Activated CD4-positive, alpha-beta T cell treated with anti-CD3 and anti-CD28 coated beads, Interleukin-2, amount 10 ng/mL, durations not matched to agents 7 days and 5 days (primary cell): ENCODE measurements around the gene LTB. TPM values are rescaled to one million over a fixed set of nuclear protein-coding genes. Genes with fewer than 3 reads are reported as not detected.

Experiments
- CTCF ChIA-PET: fragments of 350-600 bp; sonication (Branson Sonifier 250); formaldehyde crosslinking; loops from one replicate; lab custom pipeline; 2021; ENCODE audit warnings: antibody characterized with exemption; lab: Charles Lee
- POLR2A ChIA-PET: fragments of 350-600 bp; sonication (Branson Sonifier 250); formaldehyde crosslinking; loops from one replicate; lab custom pipeline; 2021; ENCODE audit warnings: antibody characterized with exemption; lab: Charles Lee
- DNase-seq: peaks from one replicate; pipeline ENCODE4 v3.0.0-alpha.2; 2020
- H3K27ac Mint-ChIP-seq: one replicate; pipeline ENCODE4 v1.8.0; 2021; ENCODE audit warnings: mild to moderate bottlenecking, moderate library complexity, mixed read lengths
- H3K27me3 Mint-ChIP-seq: one replicate; pipeline ENCODE4 v1.8.0; 2021; ENCODE audit warnings: mixed read lengths
- H3K36me3 Mint-ChIP-seq: one replicate; pipeline ENCODE4 v1.8.0; 2021; ENCODE audit warnings: low read depth, mixed read lengths
- H3K4me1 Mint-ChIP-seq: one replicate; pipeline ENCODE4 v1.8.0; 2021; ENCODE audit warnings: mixed read lengths
- H3K4me3 Mint-ChIP-seq: one replicate; pipeline ENCODE4 v1.8.0; 2021; ENCODE audit warnings: mild to moderate bottlenecking, moderate library complexity, mixed read lengths
- H3K9me3 Mint-ChIP-seq: one replicate; pipeline ENCODE4 v1.8.0; 2021; ENCODE audit warnings: mixed read lengths
- total RNA-seq, 2 experiments: library from RNA; stranded (reverse); gene quantifications; one replicate each; pipeline ENCODE4 v1.2.3, GENCODE V29; 2021

LTB gene
- 100 to 1,000 TPM; 585 to 747 TPM for total RNA-seq

DNA sequence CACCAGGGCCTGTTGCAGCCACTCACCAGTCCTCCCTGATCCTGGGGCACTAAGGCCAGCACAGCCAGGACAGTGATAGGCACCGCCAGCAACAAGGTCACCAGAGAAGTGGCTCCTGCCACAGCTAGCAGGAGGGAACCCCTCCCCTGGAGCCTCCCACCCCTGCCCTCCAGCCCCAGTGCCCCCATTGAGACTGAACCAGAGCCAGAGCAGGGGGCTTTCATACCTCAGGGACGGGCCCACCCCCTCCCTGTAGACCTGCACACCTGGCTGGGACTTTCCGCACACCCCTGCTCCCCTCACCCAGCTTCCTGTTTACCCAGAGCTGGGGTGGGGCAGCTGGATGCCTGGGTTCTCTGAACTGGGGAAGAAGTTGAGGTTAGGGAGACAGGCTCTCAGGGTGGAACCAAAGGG lies at the start of gene LTB:
Gene LTB (minus strand): TSS at position 195 of the 414 bp plus-strand sequence. CDS start 7 bp downstream, at position 188.
- peaks cover 58% of the 10 kb centered on the region for H3K36me3 Mint-ChIP-seq

GRCh38 chr6:31631681-31632278 lies 49.6 kb upstream of the LTB start:
- H3K4me1 Mint-ChIP-seq = peaks cover 7% of the 10 kb centered on the region
- peaks cover 71% of the 10 kb centered on the region for H3K36me3 Mint-ChIP-seq
- DNase-seq = no peak
- H3K4me3 Mint-ChIP-seq = no peak overlapping the region
- no peak overlapping the region for H3K27ac Mint-ChIP-seq
- H3K27me3 Mint-ChIP-seq = no peaks in the 10 kb centered on the region
- ChIA-PET POLR2A (no interaction called here), CTCF (no interaction called here)
- no peaks in the 10 kb centered on the region for H3K9me3 Mint-ChIP-seq

More for the DNA sequence above, at the start of gene LTB:
- peak; percentile 78 for DNase-seq
- Mint-ChIP-seq H3K4me3 (peak within 1 kb of the TSS; percentile 94), H3K27ac (peak within 1 kb of the TSS; percentile 94), H3K27me3 (no peaks in the 10 kb centered on the region), H3K4me1 (peaks cover 73% of the 10 kb centered on the region), H3K9me3 (no peaks in the 10 kb centered on the region)
- ChIA-PET CTCF (interaction anchor here (0.7 to 30.8 kb wide), 12 partner anchors 0 to 82 kb away, joined by 3 to 576 read pairs (median 18); partner anchors contain the start of genes APOM, ATP6V1G2, DDX39B and GPANK1), POLR2A (interaction anchor here (0.6 to 1.5 kb wide), 5 partner anchors 10 to 1390 kb away, joined by 3 to 8 read pairs (median 4); partner anchors contain the start of gene NCR3)

GRCh38 chr6:31631209-31631608 lies 49.0 kb upstream of the LTB start:
- Mint-ChIP-seq H3K36me3 (peaks cover 73% of the 10 kb centered on the region), H3K27me3 (no peaks in the 10 kb centered on the region), H3K9me3 (no peaks in the 10 kb centered on the region), H3K4me3 (no peak overlapping the region), H3K4me1 (peaks cover 8% of the 10 kb centered on the region), H3K27ac (no peak overlapping the region)
- CTCF ChIA-PET = interaction anchor here (0.6 kb wide), 1 partner anchor 1324 kb away, joined by 3 read pairs; no protein-coding TSS in a partner anchor
- DNase-seq = no peak
- POLR2A ChIA-PET = no interaction called here

GRCh38 chr6:31630177-31630934 lies 48.1 kb upstream of the LTB start:
- H3K4me1 Mint-ChIP-seq = peaks cover 7% of the 10 kb centered on the region
- no peak overlapping the region for H3K27ac Mint-ChIP-seq
- POLR2A ChIA-PET = interaction anchor here (0.8 kb wide), 1 partner anchor 10 kb away, joined by 3 read pairs; no protein-coding TSS in a partner anchor

DNA sequence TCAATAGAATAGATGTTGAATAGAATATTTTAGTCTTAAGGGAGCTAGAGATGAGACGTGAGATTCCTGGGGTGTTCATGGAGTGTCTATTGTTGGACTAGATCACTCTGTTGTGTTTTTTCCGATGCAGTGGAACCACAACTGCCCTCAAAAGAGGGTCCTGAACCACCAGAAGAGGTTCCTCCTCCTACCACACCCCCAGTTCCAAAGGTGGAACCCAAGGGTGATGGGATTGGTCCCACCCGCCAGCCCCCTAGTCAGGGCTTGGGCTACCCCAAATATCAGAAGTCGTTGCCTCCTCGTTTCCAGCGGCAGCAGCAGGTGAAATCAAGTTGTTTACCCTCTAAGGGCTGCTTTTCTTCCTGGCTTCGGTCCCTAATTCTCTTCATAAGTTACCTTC lies 46.8 kb upstream of the LTB start:
- Mint-ChIP-seq H3K27me3 (no peaks in the 10 kb centered on the region), H3K9me3 (no peaks in the 10 kb centered on the region), H3K36me3 (peaks cover 76% of the 10 kb centered on the region), H3K4me3 (no peak overlapping the region), H3K4me1 (peaks cover 7% of the 10 kb centered on the region), H3K27ac (no peak overlapping the region)
- ChIA-PET CTCF (interaction anchor here (0.6 kb wide), 1 partner anchor 58 kb away, joined by 3 read pairs; no protein-coding TSS in a partner anchor), POLR2A (no interaction called here)
- DNase-seq = no peak

More at GRCh38 chr6:31630177-31630934, 48.1 kb upstream of the LTB start:
- DNase-seq = no peak
- Mint-ChIP-seq H3K9me3 (no peaks in the 10 kb centered on the region), H3K4me3 (no peak overlapping the region), H3K27me3 (no peaks in the 10 kb centered on the region), H3K36me3 (peaks cover 75% of the 10 kb centered on the region)
- CTCF ChIA-PET = interaction anchor here (0.6 to 1.3 kb wide), 4 partner anchors 8 to 1325 kb away, joined by 3 to 4 read pairs (median 3); no protein-coding TSS in a partner anchor

- POLR2A ChIA-PET = no interaction called here
Observed at GRCh38 chr6:31627690-31628287, 45.6 kb upstream of the LTB start.

DNA sequence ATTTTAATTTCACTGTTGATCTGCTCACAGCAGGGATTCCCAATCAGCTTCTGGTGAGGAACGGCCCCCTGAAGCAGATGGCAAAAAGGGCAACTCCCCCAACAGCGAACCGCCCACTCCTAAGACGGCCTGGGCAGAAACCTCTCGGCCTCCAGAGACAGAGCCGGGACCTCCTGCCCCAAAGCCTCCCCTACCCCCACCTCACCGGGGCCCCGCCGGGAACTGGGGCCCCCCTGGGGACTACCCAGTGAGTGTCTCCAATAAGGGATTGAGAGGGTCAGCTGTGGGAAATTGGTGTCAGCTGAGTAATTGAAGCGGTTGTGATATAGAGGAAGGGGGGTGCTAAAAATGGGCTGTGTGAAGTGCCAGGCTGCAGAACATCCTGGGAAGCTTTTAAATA lies 44.7 kb upstream of the LTB start:
- no peak for DNase-seq
- H3K36me3 Mint-ChIP-seq = peaks cover 81% of the 10 kb centered on the region
- no peak overlapping the region for H3K4me3 Mint-ChIP-seq
- H3K27ac Mint-ChIP-seq = no peak overlapping the region
- peaks cover 21% of the 10 kb centered on the region for H3K4me1 Mint-ChIP-seq
- ChIA-PET CTCF (interaction anchor here (1.1 to 1.4 kb wide), 3 partner anchors 10 to 29 kb away, joined by 3 to 6 read pairs (median 3); no protein-coding TSS in a partner anchor), POLR2A (no interaction called here)
- H3K27me3 Mint-ChIP-seq = no peaks in the 10 kb centered on the region
- no peaks in the 10 kb centered on the region for H3K9me3 Mint-ChIP-seq

More at GRCh38 chr6:31627690-31628287, 45.6 kb upstream of the LTB start:
- Mint-ChIP-seq H3K36me3 (peaks cover 76% of the 10 kb centered on the region), H3K27me3 (no peaks in the 10 kb centered on the region), H3K4me3 (no peak overlapping the region), H3K27ac (no peak overlapping the region), H3K9me3 (no peaks in the 10 kb centered on the region), H3K4me1 (peaks cover 13% of the 10 kb centered on the region)
- CTCF ChIA-PET = interaction anchor here (1.4 kb wide), 1 partner anchor 17 kb away, joined by 3 read pairs; no protein-coding TSS in a partner anchor
- no peak for DNase-seq

DNA sequence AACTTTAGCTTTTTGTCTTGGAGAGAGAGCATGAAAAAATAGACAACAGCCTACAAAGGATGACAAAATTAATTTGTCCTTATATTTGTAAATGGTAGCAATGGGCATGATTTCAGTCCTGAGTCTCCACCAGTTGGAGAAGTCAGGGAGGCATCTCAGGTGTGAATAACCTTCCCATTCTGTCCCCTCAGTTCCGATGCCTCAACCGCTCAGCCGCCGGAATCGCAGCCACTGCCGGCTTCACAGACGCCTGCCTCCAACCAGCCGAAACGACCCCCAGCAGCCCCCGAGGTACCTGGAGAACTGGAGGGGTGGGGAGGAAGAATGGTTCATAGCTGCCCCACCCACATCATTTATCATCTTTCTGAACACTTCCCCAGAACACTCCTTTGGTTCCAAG lies 41.8 kb upstream of the LTB start:
- peaks cover 68% of the 10 kb centered on the region for H3K36me3 Mint-ChIP-seq
- H3K27me3 Mint-ChIP-seq = no peaks in the 10 kb centered on the region
- no peaks in the 10 kb centered on the region for H3K9me3 Mint-ChIP-seq
- no peak overlapping the region for H3K27ac Mint-ChIP-seq
- POLR2A ChIA-PET = no interaction called here
- H3K4me3 Mint-ChIP-seq = no peak overlapping the region
- no peak for DNase-seq
- CTCF ChIA-PET = interaction anchor here (4.3 kb wide), 1 partner anchor 28 kb away, joined by 16 read pairs; the partner anchor contains the start of gene BAG6
- peaks cover 32% of the 10 kb centered on the region for H3K4me1 Mint-ChIP-seq

DNA sequence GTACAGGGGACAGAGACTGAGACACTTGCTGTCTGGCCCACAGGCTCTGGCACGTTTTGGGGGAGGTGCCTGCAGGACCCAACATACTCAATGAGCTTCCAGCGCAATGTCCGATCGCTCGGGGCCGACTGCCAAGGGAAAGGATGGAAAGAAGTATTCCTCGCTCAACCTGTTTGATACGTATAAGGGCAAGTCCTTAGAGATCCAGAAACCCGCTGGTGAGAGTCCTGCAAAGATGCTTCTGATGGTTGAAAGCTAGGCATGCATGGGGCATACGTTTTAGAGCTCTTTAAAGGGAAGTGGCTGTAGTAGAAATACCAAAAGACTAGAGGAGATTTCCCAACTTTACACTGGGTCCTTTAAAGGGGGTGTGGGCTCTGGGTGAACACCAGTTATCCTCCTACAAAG lies 40.5 kb upstream of the LTB start:
- peaks cover 59% of the 10 kb centered on the region for H3K36me3 Mint-ChIP-seq
- H3K27me3 Mint-ChIP-seq = no peaks in the 10 kb centered on the region
- H3K27ac Mint-ChIP-seq = peak overlapping the region; percentile 92
- H3K9me3 Mint-ChIP-seq = no peaks in the 10 kb centered on the region
- DNase-seq = no peak
- POLR2A ChIA-PET = interaction anchor here (0.7 to 1.0 kb wide), 2 partner anchors 30 to 115 kb away, joined by 3 to 10 read pairs; no protein-coding TSS in a partner anchor
- CTCF ChIA-PET = interaction anchor here (0.6 to 4.3 kb wide), 8 partner anchors 13 to 222 kb away, joined by 3 to 16 read pairs (median 4); partner anchors contain the start of genes ATP6V1G2 and BAG6
- H3K4me3 Mint-ChIP-seq = peak overlapping the region; percentile 86
- H3K4me1 Mint-ChIP-seq = peaks cover 37% of the 10 kb centered on the region

DNA sequence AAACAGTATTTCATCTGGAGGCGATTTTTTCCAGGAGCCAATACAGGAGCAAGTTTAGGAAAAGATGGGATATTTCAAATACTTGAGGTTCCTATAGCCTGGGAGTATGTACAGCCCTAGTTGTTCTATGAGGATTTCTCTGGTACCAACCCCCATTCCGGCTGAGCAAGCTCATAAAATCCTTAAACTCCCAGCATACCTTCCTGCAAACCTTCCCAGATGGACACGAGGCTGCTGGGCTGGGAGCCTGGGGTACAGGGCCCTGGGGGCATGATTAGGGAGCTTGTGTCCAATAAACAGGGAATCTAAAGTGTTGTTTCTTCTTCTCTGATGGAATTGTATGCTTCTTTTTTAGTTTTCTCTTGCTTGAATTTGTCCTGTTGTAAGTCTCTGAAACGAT lies 39.8 kb upstream of the LTB start:
- H3K4me1 Mint-ChIP-seq = peaks cover 32% of the 10 kb centered on the region
- H3K27me3 Mint-ChIP-seq = no peaks in the 10 kb centered on the region
- peaks cover 53% of the 10 kb centered on the region for H3K36me3 Mint-ChIP-seq
- no peak for DNase-seq
- POLR2A ChIA-PET = interaction anchor here (0.6 to 1.0 kb wide), 2 partner anchors 30 to 116 kb away, joined by 3 read pairs; no protein-coding TSS in a partner anchor
- no peaks in the 10 kb centered on the region for H3K9me3 Mint-ChIP-seq
- CTCF ChIA-PET = interaction anchor here (0.6 to 4.3 kb wide), 7 partner anchors 14 to 83 kb away, joined by 3 to 16 read pairs (median 5); partner anchors contain the start of gene BAG6
- H3K27ac Mint-ChIP-seq = peak overlapping the region; percentile 92
- peak overlapping the region; percentile 86 for H3K4me3 Mint-ChIP-seq

- H3K27ac Mint-ChIP-seq = peak overlapping the region; percentile 92
- DNase-seq = no peak
- peaks cover 36% of the 10 kb centered on the region for H3K4me1 Mint-ChIP-seq
- peaks cover 52% of the 10 kb centered on the region for H3K36me3 Mint-ChIP-seq
- no peaks in the 10 kb centered on the region for H3K27me3 Mint-ChIP-seq
- no peaks in the 10 kb centered on the region for H3K9me3 Mint-ChIP-seq
- ChIA-PET CTCF (interaction anchor here (1.0 to 4.3 kb wide), 6 partner anchors 14 to 82 kb away, joined by 3 to 16 read pairs (median 6); partner anchors contain the start of gene BAG6), POLR2A (interaction anchor here (0.6 to 1.0 kb wide), 2 partner anchors 30 to 116 kb away, joined by 3 read pairs; no protein-coding TSS in a partner anchor)
- H3K4me3 Mint-ChIP-seq = peak overlapping the region; percentile 86
Observed at GRCh38 chr6:31621320-31621939, 39.2 kb upstream of the LTB start.
